ENCODE data around the gene ABLIM2. TPM values are rescaled to one million over a fixed set of nuclear protein-coding genes. Genes with fewer than 3 reads are reported as not detected.

The ABLIM2 gene
- total and polyA plus RNA-seq, 10 of the 15 experiments (the other 5 are each of a cell fraction or from before 2014, with no cell fraction given), result 0.03 to 0.15 (median 0.05) TPM; not detected in 7

DNA sequence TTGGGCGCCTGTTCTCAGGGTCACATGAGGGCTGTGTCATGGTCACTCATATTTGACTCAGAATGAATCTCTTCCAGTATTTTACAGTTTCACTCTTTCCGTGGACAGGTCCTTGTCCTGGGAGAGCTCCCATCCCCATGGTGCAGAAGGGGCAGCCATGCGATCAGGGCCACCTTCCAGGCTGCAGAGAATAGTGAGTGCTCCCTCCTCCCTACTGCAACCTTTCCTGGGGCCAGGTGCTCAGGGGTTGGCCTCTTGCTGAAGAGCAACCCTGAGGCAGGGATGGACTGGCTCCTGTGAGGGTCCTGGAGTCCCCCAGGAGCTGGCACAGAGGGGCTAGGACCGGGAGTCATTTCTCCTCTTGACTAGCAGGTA, 108.4 kb downstream of the ABLIM2 start:
- no peaks in the 10 kb centered on the region for H3K4me1 ChIP-seq (ENCODE audit: control insufficient read depth, insufficient read depth, low read length)
- H3K27me3 ChIP-seq (replicated peaks in 1 of 2; ENCODE audit: control insufficient read depth in 2 of 2, insufficient read depth in 2 of 2, low read length in 1 of 2), result peaks cover 0 to 2% of the 10 kb centered on the region in 2 experiments; a peak in 2 of 4 replicates
- no peaks in the 10 kb centered on the region for H3K36me3 ChIP-seq (ENCODE audit: control insufficient read depth in 2 of 2, insufficient read depth in 2 of 2, low read length in 1 of 2)
- CTCF ChIA-PET, result no interaction called here
- no peak overlapping the region for H3K4me3 ChIP-seq
- SMC1A ChIA-PET (ENCODE audit: uncharacterized antibody, unreplicated experiment), result no interaction called here
- H3K79me2 ChIP-seq (ENCODE audit: control insufficient read depth, insufficient read depth, low read length), result no peaks in the 10 kb centered on the region
- H3K27ac ChIP-seq (ENCODE audit: control insufficient read depth, insufficient read depth), result no peak overlapping the region
- RAD21 ChIA-PET (ENCODE audit: unreplicated experiment), result no interaction called here
- POLR2A ChIA-PET, result no interaction called here
- H4K20me1 ChIP-seq (ENCODE audit: control insufficient read depth, insufficient read depth), result no peaks in the 10 kb centered on the region
- H2AFZ ChIP-seq (ENCODE audit: control insufficient read depth, low read depth, low read length), result no peak overlapping the region
- no peak overlapping the region for H3K4me2 ChIP-seq (ENCODE audit: control insufficient read depth, insufficient read depth)
- no peak for FAIRE-seq
- no peak for ATAC-seq
- WGBS (ENCODE audit: insufficient coverage, insufficient replicate concordance, low lambda C conversion rate, missing lambda C conversion rate), result 15% methylated on average over 4 of the region's 4 CpGs
- no peak for DNase-seq (ENCODE audit: low read depth, low spot score)
- no peak overlapping the region for H3K9ac ChIP-seq (ENCODE audit: control insufficient read depth, insufficient read depth, low read length)
- TF ChIP-seq NR2C1 (IDR thresholded peaks at IDR 0.05) (no peak), MEF2A (IDR thresholded peaks at IDR 0.05; ENCODE audit: insufficient read depth, low read depth, low read length) (no peak), NRF1 (conservative IDR thresholded peaks at IDR 0.05; ENCODE audit: low read depth, low read length) (no peak)
- TF ChIP-seq, protein P1, sequence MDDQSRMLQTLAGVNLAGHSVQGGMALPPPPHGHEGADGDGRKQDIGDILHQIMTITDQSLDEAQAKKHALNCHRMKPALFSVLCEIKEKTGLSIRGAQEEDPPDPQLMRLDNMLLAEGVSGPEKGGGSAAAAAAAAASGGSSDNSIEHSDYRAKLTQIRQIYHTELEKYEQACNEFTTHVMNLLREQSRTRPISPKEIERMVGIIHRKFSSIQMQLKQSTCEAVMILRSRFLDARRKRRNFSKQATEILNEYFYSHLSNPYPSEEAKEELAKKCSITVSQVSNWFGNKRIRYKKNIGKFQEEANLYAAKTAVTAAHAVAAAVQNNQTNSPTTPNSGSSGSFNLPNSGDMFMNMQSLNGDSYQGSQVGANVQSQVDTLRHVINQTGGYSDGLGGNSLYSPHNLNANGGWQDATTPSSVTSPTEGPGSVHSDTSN (IDR thresholded peaks at IDR 0.05; ENCODE audit: insufficient replicate concordance, low read depth, low read length), result peak; percentile 11
- TF ChIP-seq, protein P2, sequence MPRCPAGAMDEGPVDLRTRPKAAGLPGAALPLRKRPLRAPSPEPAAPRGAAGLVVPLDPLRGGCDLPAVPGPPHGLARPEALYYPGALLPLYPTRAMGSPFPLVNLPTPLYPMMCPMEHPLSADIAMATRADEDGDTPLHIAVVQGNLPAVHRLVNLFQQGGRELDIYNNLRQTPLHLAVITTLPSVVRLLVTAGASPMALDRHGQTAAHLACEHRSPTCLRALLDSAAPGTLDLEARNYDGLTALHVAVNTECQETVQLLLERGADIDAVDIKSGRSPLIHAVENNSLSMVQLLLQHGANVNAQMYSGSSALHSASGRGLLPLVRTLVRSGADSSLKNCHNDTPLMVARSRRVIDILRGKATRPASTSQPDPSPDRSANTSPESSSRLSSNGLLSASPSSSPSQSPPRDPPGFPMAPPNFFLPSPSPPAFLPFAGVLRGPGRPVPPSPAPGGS (IDR thresholded peaks at IDR 0.05; ENCODE audit: borderline replicate concordance, insufficient read depth, low read depth, low read length, poor library complexity, severe bottlenecking), result peak; percentile 53
- BruUV-seq (replicated peaks), result no TSS peak
- no peaks in the 10 kb centered on the region for H3K9me3 ChIP-seq (replicated peaks; ENCODE audit: control insufficient read depth, insufficient read depth, low read length)
- intact Hi-C loops (cut with micrococcal nuclease; ENCODE audit: unreplicated experiment), result no loop called here
- in situ Hi-C loops (cut with MboI), result no loop called here
